MCF 10A (cell line): ENCODE data around the gene CCDC88B. TPM values are rescaled to one million over a fixed set of nuclear protein-coding genes. Genes with fewer than 3 reads are reported as not detected.

Experiments
- BruUV-seq: library from RNA; stranded (reverse); fragments of 400-500 nt; replicated peaks from 2 replicates; lab custom pipeline; 2021; lab: Mats Ljungman, UMichigan
- CTCF ChIA-PET: fragments of 300-600 bp; sonication (Branson Sonifier 250); formaldehyde crosslinking; extraction: SDS; loops from one replicate; lab custom pipeline; 2021; ENCODE audit warnings: antibody characterized with exemption, inconsistent platforms; lab: Yijun Ruan, JAX
- POLR2A ChIA-PET: fragments of 300-600, 350-650 bp; sonication (Branson Sonifier 250); formaldehyde crosslinking; extraction: SDS; loops from one replicate; lab custom pipeline; 2020; ENCODE audit warnings: antibody characterized with exemption, inconsistent platforms; lab: Yijun Ruan, JAX
- DNase-seq: peaks from one replicate; pipeline ENCODE4 v3.0.0-alpha.2; 2018; ENCODE audit not compliant: unreplicated experiment
- H3K27ac Mint-ChIP-seq: one replicate; pipeline ENCODE4 v1.8.0; 2022; ENCODE audit warnings: mild to moderate bottlenecking, low read depth, mixed read lengths; ENCODE audit not compliant: unreplicated experiment
- H3K27me3 Mint-ChIP-seq: one replicate; pipeline ENCODE4 v1.8.0; 2022; ENCODE audit warnings: mixed read lengths; ENCODE audit not compliant: insufficient read depth, unreplicated experiment
- H3K36me3 Mint-ChIP-seq: one replicate; pipeline ENCODE4 v1.8.0; 2022; ENCODE audit warnings: mild to moderate bottlenecking, moderate library complexity, mixed read lengths; ENCODE audit not compliant: insufficient read depth, unreplicated experiment
- H3K4me1 Mint-ChIP-seq: one replicate; pipeline ENCODE4 v1.8.0; 2022; ENCODE audit warnings: mixed read lengths; ENCODE audit not compliant: insufficient read depth, unreplicated experiment
- H3K4me3 Mint-ChIP-seq: one replicate; pipeline ENCODE4 v1.8.0; 2022; ENCODE audit warnings: mild to moderate bottlenecking, moderate library complexity, mixed read lengths; ENCODE audit not compliant: unreplicated experiment
- H3K9me3 Mint-ChIP-seq: one replicate; pipeline ENCODE4 v1.8.0; 2022; ENCODE audit warnings: mixed read lengths; ENCODE audit not compliant: unreplicated experiment
- CTCF ChIP-seq: fragments of 200-600 bp; IDR thresholded peaks from one replicate; pipeline ENCODE4 v1.8.0; 2022; ENCODE audit warnings: antibody characterized with exemption, mild to moderate bottlenecking; ENCODE audit not compliant: unreplicated experiment
- intact Hi-C: fragments of 100-400 bp; cut with micrococcal nuclease; formaldehyde crosslinking; loops from 2 replicates; pipeline ENCODE4 v1.14.1; 2022
- total RNA-seq: library from RNA; stranded (reverse); gene quantifications from 2 replicates; pipeline ENCODE4 v1.2.3, GENCODE V29; 2022

CCDC88B gene
- total RNA-seq, 1 experiment from 2014 or later, result 4.2 TPM

GRCh38 chr11:64400102-64400501, 60.1 kb downstream of the CCDC88B start:
- no peak for TF ChIP-seq CTCF
- CTCF ChIA-PET, result interaction anchor here (0.7 to 1.0 kb wide), 2 partner anchors 8 to 1682 kb away, joined by 3 to 4 read pairs; no protein-coding TSS in a partner anchor
- POLR2A ChIA-PET, result interaction anchor here (0.7 to 0.8 kb wide), 2 partner anchors 9 to 37 kb away, joined by 3 read pairs; no protein-coding TSS in a partner anchor
- Mint-ChIP-seq H3K27ac (no peak overlapping the region), H3K36me3 (peaks cover 6% of the 10 kb centered on the region), H3K4me1 (peaks cover 5% of the 10 kb centered on the region), H3K4me3 (no peak overlapping the region), H3K9me3 (no peaks in the 10 kb centered on the region), H3K27me3 (peaks cover 24% of the 10 kb centered on the region)
- intact Hi-C loops, result no loop called here
- peak; percentile 65 for DNase-seq
- BruUV-seq, result no TSS peak

- Mint-ChIP-seq H3K36me3 (peaks cover 6% of the 10 kb centered on the region), H3K4me3 (no peak overlapping the region), H3K9me3 (no peaks in the 10 kb centered on the region), H3K4me1 (peaks cover 5% of the 10 kb centered on the region), H3K27ac (no peak overlapping the region), H3K27me3 (peaks cover 26% of the 10 kb centered on the region)
- CTCF ChIA-PET, result interaction anchor here (0.6 kb wide), 2 partner anchors 9 to 996 kb away, joined by 3 read pairs; no protein-coding TSS in a partner anchor
- no TSS peak for BruUV-seq
- intact Hi-C loops, result no loop called here
- no peak for TF ChIP-seq CTCF
- DNase-seq, result no peak
- POLR2A ChIA-PET, result no interaction called here
Observed at GRCh38 chr11:64400667-64401066, 60.7 kb downstream of the CCDC88B start.

GRCh38 chr11:64401775-64402174, 61.8 kb downstream of the CCDC88B start:
- POLR2A ChIA-PET, result no interaction called here
- H3K27me3 Mint-ChIP-seq, result peaks cover 26% of the 10 kb centered on the region
- no peak overlapping the region for H3K4me3 Mint-ChIP-seq
- H3K27ac Mint-ChIP-seq, result no peak overlapping the region
- no peak for TF ChIP-seq CTCF
- no peak for DNase-seq
- intact Hi-C loops, result no loop called here
- CTCF ChIA-PET, result no interaction called here
- BruUV-seq, result no TSS peak
- H3K36me3 Mint-ChIP-seq, result peaks cover 6% of the 10 kb centered on the region
- H3K4me1 Mint-ChIP-seq, result peaks cover 5% of the 10 kb centered on the region
- no peaks in the 10 kb centered on the region for H3K9me3 Mint-ChIP-seq

GRCh38 chr11:64403106-64403505, 63.1 kb downstream of the CCDC88B start:
- peaks cover 26% of the 10 kb centered on the region for H3K27me3 Mint-ChIP-seq
- no peak overlapping the region for H3K4me3 Mint-ChIP-seq
- TF ChIP-seq CTCF, result no peak
- BruUV-seq, result no TSS peak
- intact Hi-C loops, result no loop called here
- H3K4me1 Mint-ChIP-seq, result peaks cover 5% of the 10 kb centered on the region
- H3K36me3 Mint-ChIP-seq, result peaks cover 6% of the 10 kb centered on the region
- no peaks in the 10 kb centered on the region for H3K9me3 Mint-ChIP-seq
- POLR2A ChIA-PET, result no interaction called here
- H3K27ac Mint-ChIP-seq, result no peak overlapping the region
- DNase-seq, result no peak
- CTCF ChIA-PET, result interaction anchor here (0.6 kb wide), 2 partner anchors 55 to 186 kb away, joined by 3 to 4 read pairs; no protein-coding TSS in a partner anchor
